Cortex of kidney (tissue), 1 donor: ENCODE measurements around the gene CYP2J2.
"Not testable (repeated sequence)": the region's sequence is repeated elsewhere in the genome, so short reads cannot be mapped to it uniquely, and the experiment has no call there.

Experiments
- DNase-seq: peaks from one replicate; lab custom pipeline; 2025; lab: John Stamatoyannopoulos, UW

The CYP2J2 gene

GRCh38 chr1:59866462-59866861 lies 60.1 kb downstream of the CYP2J2 start:
- DNase-seq = no peak

GRCh38 chr1:59857679-59858354 lies 68.8 kb downstream of the CYP2J2 start:
- DNase-seq = no peak

- DNase-seq = no peak
Measured at GRCh38 chr1:59856725-59857338, 69.7 kb downstream of the CYP2J2 start.

- not testable (repeated sequence) for DNase-seq
Measured at GRCh38 chr1:59855297-59855696, 71.3 kb downstream of the CYP2J2 start.

GRCh38 chr1:59852117-59852516 lies 74.5 kb downstream of the CYP2J2 start:
- DNase-seq = no peak

- no peak for DNase-seq
Measured at GRCh38 chr1:59846895-59847282, 79.7 kb downstream of the CYP2J2 start.

- no peak for DNase-seq
Measured at GRCh38 chr1:59846209-59846894, 80.2 kb downstream of the CYP2J2 start.

- DNase-seq = no peak
Measured at GRCh38 chr1:59845091-59845490, 81.5 kb downstream of the CYP2J2 start.
